ENCODE measurements around the gene TYSND1. TPM values are rescaled to one million over a fixed set of nuclear protein-coding genes. Genes with fewer than 3 reads are reported as not detected.

The TYSND1 gene
- total RNA-seq, 1 donor, result 9.7 TPM

GRCh38 chr10:70122742-70123141 is 23.8 kb downstream of the TYSND1 start:
- TF ChIP-seq CTCF (IDR thresholded peaks at IDR 0.05; ENCODE audit: insufficient read depth, low read length), result no peak
- H3K4me3 ChIP-seq (ENCODE audit: low read depth, low read length), result no peak overlapping the region
- no peak for DNase-seq (ENCODE audit: low read depth)

- TF ChIP-seq CTCF (IDR thresholded peaks at IDR 0.05; ENCODE audit: insufficient read depth, low read length), result no peak
- no peak for DNase-seq (ENCODE audit: low read depth)
Observed at GRCh38 chr10:70121281-70121949, 25.1 kb downstream of the TYSND1 start.

GRCh38 chr10:70120417-70120816 is 26.1 kb downstream of the TYSND1 start:
- no peak overlapping the region for H3K4me3 ChIP-seq (ENCODE audit: low read depth, low read length)
- TF ChIP-seq CTCF (IDR thresholded peaks at IDR 0.05; ENCODE audit: insufficient read depth, low read length), result no peak
- DNase-seq (ENCODE audit: low read depth), result no peak

More at GRCh38 chr10:70121281-70121949, 25.1 kb downstream of the TYSND1 start:
- H3K4me3 ChIP-seq (ENCODE audit: low read depth, low read length), result no peak overlapping the region

- DNase-seq (ENCODE audit: low read depth), result no peak
- no peak overlapping the region for H3K4me3 ChIP-seq (ENCODE audit: low read depth, low read length)
- TF ChIP-seq CTCF (IDR thresholded peaks at IDR 0.05; ENCODE audit: insufficient read depth, low read length), result no peak
Observed at GRCh38 chr10:70119623-70120022, 26.9 kb downstream of the TYSND1 start.

GRCh38 chr10:70119197-70119596 is 27.3 kb downstream of the TYSND1 start:
- DNase-seq (ENCODE audit: low read depth), result no peak
- no peak overlapping the region for H3K4me3 ChIP-seq (ENCODE audit: low read depth, low read length)
- no peak for TF ChIP-seq CTCF (IDR thresholded peaks at IDR 0.05; ENCODE audit: insufficient read depth, low read length)

- no peak for TF ChIP-seq CTCF (IDR thresholded peaks at IDR 0.05; ENCODE audit: insufficient read depth, low read length)
- no peak overlapping the region for H3K4me3 ChIP-seq (ENCODE audit: low read depth, low read length)
- no peak for DNase-seq (ENCODE audit: low read depth)
Observed at GRCh38 chr10:70118196-70118595, 28.3 kb downstream of the TYSND1 start.

- no peak for TF ChIP-seq CTCF (IDR thresholded peaks at IDR 0.05; ENCODE audit: insufficient read depth, low read length)
- H3K4me3 ChIP-seq (ENCODE audit: low read depth, low read length), result no peak overlapping the region
- no peak for DNase-seq (ENCODE audit: low read depth)
Observed at GRCh38 chr10:70117646-70118045, 28.9 kb downstream of the TYSND1 start.

Measured in fibroblast of the aortic adventitia (primary cell).